GM08714 (cell line): ENCODE measurements around the gene JARID2.
"Not testable (repeated sequence)": the region's sequence is repeated elsewhere in the genome, so short reads cannot be mapped to it uniquely, and the experiment has no call there.

Source experiments
- H3K4me3 ChIP-seq: fragments of 200-500 bp; sonication (Bioruptor generic); 2 replicates; pipeline ENCODE4 v1.5.1; 2014; ENCODE audit warnings: mild to moderate bottlenecking, low read length, inconsistent platforms
- ZNF274 ChIP-seq: IDR thresholded peaks from 2 replicates; pipeline ENCODE4 v1.6.1; 2012; ENCODE audit warnings: mild to moderate bottlenecking, low read depth, low read length

The JARID2 gene

DNA sequence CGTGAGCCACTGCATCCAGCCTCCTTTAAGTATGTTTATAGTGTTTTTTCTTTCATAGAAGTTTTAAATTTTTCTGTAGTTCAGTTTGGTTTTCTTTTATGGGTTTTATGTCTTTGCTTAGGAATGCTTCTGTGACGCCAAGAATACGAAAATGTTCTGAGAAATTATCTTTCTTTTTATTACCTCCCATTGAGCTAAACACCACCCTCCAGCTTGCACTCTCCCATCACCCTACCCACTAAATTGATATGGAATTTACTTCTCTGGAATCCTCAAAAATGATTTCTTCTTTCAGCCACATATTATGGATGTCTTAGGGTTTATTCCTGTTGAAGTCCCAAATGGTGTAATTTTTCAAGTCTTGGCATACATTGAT, 38.1 kb downstream of the JARID2 start:
- no peak for TF ChIP-seq ZNF274
- no peak overlapping the region for H3K4me3 ChIP-seq

DNA sequence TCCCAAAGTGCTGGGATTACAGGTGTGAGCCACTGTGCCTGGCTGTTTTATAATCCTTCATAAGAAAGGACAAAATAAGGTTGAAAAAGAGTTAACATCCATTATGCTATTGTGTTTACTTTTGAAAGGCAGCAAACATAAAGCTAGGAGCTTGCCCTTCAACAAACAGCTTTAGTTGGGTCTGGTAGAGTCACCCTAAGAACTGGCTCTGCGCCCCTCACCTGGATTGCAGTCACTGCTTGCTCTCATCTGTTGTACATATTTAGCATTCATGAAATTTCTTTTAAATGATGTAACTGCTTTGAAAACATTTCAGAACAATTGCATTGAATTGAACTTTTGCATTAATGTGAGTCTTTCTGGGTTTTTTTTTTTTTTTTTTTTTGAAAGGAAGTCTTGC, 38.9 kb downstream of the JARID2 start:
- no peak for TF ChIP-seq ZNF274

DNA sequence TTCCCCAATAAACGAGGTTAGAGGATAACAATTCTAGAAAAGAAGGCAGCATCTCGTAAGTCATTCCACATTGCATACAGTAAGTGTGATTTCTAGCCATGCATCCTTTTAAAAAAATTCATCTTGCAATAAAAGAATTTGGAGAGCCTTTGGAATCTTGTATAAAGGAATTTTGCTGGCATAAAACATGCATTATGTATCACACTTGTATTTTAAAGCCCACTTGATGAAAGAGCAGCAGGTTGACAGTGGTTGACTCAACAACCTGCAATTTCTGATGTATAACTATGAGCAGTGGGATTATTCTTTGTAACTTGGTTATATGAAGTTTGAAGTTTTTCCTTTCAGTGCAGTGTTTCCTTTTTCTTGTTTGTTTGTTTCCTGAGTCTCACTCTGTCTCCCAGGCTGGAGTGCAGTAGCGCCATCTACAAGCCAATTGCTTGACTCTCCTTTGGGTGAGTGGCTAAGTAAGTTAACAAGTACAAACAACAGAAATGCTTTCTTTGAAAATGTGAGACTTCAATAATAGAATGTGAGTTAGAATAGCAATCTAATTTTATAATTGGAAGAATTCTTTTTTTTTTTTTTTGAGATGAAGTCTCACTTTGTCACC, 39.9 kb downstream of the JARID2 start:
- H3K4me3 ChIP-seq = no peak overlapping the region
- TF ChIP-seq ZNF274 = no peak

More for the DNA sequence above, 38.9 kb downstream of the JARID2 start:
- no peak overlapping the region for H3K4me3 ChIP-seq

DNA sequence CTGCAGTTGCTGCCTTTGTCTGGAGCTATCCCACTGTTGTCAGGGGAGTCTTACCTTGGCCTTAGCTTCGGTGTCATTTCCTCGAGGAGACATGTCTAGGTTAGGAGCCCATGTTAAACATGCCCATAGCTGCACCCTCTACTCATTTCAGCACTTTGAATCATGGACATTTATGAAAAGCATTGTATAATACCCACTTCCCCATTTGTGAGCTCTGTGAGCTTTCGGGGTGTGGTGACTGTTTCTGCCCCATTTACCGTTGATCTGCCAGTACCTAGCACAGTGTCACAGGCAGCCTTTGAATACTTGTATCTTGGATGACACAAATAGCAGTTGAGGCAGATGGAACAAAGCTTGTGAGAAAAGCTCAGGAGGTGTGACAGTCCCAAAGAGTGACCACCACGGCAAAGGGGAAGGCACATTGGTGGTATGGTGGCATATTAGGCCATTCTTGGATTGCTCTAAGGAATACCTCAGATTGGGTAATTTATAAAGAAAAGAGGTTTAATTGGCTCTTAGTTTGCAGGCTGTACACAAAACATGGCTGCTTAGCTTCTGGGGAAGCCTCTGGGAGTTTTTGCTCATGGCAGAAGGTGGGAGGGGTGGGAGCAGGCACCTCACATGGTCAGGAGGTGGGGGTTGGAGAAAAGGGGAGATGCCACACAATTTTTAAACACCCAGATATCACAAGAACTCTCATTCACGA, 42.0 kb downstream of the JARID2 start:
- H3K4me3 ChIP-seq = peak overlapping the region; percentile 44; the same call in 1 of the 2 replicates
- TF ChIP-seq ZNF274 = no peak

DNA sequence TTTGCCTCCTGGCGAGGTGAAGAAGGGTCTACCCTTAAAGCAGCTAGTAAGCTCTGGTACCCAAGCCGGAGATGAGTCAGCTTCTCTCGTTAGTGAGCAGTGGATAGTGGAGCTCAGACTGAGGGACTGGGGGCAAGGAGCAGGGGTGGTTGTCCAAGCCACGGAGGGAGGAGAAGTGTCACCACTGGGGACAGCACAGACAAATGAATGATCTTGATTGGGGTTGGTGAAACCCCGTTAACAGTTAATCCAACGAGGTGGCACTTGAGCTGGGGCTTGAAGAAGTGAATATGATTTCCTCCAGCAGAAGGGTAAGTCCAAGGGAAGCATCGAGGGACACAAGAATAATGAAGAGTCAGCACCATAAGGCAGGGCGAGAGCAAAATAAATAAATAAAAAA, 43.0 kb downstream of the JARID2 start:
- no peak overlapping the region for H3K4me3 ChIP-seq
- TF ChIP-seq ZNF274 = no peak

DNA sequence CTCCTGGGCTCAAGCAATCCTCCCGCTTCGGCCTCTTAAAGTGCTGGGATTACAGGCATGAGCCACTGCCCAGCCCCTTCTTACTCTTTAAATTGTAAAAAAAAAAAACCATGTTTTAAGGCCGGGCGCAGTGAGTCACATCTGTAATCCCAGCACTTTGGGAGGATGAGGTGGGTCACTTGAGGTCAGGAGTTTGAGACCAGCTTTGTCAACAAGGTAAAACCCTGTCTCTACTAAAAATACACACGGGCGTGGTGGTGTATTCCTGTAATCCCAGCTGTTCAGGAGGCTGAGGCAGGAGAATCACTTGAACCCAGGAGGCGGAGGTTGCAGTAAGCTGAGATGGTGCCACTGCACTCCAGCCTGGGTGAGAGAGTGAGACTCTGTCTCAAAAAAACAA, 43.6 kb downstream of the JARID2 start:
- H3K4me3 ChIP-seq = not testable (repeated sequence)

DNA sequence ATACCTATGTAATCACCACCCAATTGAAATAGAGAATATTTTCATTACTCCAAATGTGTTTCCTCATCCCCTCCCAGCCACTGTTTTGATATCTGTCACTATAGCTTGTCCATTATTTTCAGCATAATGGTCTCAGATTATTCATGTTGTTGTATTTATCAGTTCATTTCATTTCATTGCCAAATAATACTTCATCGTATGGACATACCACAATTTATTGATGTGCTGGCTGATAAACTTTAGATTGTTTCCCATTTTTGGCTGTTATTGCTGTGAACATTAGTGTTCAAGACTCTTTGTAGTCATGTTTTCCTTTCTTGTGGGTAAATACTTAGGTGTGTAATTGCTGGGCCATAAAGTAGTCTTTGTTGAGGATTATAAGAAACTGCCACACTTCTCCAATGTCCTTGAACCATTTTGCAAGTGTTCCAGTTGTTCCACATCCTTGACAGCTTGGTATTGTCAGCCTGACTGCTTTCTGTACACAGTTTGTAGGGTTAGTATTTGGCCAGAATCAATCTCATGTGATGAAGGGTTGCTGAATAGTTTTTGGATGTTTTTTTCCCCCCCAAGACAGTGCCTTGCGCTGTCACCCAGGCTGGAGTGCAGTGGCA, 44.3 kb downstream of the JARID2 start:
- no peak for TF ChIP-seq ZNF274
- H3K4me3 ChIP-seq = no peak overlapping the region

DNA sequence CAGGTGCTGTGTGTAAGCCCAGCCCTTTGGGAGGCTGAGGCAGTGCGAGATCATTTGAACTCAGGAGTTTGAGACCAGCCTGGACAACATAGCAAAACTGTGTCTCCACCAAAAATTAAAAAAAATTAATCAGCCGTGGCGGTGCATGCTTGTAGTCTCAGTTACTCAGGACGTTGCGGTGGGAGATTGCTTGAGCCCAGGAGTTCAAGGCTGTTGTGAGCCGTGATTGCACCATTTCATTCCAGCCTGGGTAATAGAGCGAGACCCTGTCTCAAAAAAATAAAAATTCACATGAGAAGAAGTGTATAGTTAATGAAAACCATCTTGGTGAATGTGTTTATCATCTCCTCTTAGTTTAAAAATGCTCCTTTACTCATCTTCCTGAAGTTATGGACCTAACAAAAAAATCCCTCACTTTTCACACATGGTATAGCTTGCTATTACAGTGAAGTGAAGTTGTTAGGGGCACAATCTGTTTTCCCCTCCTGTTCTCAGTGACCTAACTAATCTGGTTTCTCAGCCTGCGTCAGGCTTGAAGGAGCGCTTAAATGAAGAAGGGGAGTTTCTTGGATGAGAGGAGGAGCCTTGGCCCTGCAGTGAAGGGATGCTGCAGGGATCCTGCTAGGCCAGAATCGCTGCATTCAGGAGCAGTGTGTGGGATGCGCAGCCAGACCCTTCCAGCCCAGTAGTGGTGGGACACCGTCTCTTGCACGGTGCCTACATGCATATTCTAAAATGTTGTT, 45.3 kb downstream of the JARID2 start:
- no peak for TF ChIP-seq ZNF274
- H3K4me3 ChIP-seq = no peak overlapping the region

DNA sequence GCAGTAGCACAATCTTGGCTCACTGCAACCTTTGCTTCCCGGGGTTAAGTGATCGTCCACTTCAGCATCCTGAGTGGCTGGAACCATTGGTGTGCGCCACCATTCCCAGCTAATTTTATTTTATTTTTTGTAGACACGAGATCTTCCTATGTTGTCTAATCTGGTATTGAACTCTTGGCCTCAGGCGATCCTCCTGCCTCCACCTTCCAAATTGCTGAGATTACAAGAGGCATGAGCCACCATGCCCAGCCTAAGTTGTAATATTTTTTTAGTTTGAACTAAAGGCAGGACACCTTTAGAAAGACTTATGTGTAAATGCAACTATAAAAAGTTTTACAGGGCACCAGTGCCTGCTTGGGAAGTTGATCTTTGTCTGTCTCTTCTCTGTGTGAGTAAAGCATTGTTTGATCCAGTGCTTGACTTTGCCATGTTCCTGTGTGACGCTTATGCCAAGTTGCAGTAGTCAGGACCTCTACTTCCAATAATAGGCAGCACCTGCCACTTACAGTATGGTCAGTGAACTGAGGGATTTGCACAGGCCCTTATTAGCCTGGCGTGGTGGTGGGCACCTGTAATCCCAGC, 46.9 kb downstream of the JARID2 start:
- TF ChIP-seq ZNF274 = no peak
- no peak overlapping the region for H3K4me3 ChIP-seq

DNA sequence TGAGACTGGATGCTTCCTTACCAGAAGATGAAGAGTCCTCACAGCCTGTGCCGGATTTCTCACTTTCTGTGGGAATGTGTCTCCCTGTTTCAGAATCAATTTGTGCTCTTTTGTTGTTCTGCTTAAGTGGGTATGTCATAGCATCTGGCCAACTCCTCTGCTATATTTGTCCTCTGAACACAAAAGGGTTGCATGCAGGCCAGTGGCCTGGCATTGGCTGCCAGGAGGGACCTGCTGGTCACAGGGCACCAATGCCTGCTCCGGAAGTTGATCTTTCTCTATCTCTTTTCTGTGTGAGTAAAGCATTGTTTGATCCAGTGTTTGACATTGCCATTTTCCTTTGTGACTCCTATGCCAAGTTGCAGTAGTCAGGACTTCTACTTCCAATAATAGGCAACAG, 47.8 kb downstream of the JARID2 start:
- no peak for TF ChIP-seq ZNF274
- no peak overlapping the region for H3K4me3 ChIP-seq

DNA sequence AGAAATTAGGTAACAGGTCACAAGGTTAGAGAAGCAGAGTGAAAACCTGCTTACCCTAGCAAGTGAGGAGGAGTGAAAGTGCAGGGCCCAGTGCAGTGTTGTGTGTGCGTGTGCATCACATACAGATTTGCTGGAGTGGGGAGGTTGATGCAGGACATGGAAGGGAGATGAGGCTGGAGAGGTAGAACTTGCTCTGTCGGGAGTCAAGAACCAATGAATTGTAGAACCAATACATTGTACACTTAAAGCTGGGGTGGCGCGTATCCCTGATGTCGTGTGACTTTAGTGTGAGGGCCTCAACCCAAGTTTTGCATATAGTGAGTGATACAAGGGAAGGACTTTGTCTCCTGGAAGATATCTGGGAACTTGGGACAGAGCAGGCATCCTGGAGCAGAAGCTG, 48.6 kb downstream of the JARID2 start:
- no peak for TF ChIP-seq ZNF274
- H3K4me3 ChIP-seq = no peak overlapping the region

DNA sequence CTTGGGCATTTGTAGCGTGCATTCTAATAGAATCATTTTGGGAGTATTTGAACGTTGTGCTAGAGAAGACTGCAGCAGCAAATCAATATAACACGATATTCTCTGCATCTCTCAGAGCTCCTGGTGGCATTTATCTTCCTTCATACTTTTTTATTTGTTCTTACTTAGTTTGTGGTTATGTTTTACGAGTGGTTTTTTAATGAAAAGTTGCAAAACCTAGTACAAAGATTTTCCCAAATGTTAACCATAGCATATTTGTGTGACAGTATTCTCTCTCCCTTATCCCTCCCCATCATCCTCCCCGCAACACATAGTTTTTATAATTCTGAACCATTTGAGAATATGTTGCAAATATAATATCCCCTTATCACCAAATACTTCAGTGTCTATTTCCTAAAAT, 50.4 kb downstream of the JARID2 start:
- H3K4me3 ChIP-seq = no peak overlapping the region
- TF ChIP-seq ZNF274 = no peak

DNA sequence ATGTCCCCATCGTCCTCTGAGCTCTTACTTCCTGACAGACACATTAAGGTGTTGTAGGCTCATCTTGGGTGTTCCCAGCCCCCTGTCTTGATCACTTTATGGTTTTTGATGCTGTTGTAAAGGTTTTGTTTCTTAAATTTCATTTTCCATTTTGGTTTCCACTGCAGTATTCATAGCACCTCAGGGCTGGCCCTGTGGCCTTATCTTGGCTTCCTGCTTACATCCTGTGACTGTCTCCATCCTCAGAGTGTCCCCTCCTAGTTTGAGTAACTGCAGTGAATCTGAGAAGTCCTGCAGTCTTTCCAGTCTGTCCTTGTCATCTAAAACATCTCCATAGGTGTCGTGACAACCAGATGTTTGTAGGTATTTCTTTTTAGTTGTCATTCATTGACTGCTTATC, 50.9 kb downstream of the JARID2 start:
- no peak for TF ChIP-seq ZNF274
- H3K4me3 ChIP-seq = peak overlapping the region; percentile 13; the same call in 1 of the 2 replicates

DNA sequence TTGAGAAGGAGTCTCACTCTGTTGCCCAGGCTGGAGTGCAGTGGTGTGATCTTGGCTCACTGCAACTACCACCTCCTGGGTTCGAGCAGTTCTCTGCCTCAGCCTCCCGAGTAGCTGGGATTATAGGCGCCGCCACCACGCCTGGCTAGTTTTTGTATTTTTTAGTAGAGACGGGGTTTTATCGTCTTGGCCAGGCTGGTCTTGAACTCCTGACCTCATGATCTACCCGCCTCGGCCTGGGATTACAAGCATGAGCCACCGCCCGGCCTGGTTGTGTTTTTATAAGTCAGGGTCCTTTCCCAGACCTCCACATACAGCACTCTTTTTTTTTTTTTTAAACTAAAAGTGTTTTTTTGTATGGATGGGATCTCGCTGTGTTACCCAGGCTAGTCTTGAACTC, 51.3 kb downstream of the JARID2 start:
- not testable (repeated sequence) for H3K4me3 ChIP-seq
